Stimulated activated CD4-positive, alpha-beta T cell treated with anti-CD3 and anti-CD28 coated beads, Interleukin-4, amount 100 ng/mL, for 24 hours (primary cell): ENCODE measurements around the gene GHRHR.

Experiments used
- DNase-seq: peaks from one replicate; pipeline ENCODE4 v3.0.0-alpha.2; 2020

GHRHR gene

GRCh38 chr7:30969604-30969970, 5.8 kb downstream of the GHRHR start:
- peak; percentile 2 for DNase-seq

- DNase-seq, result peak; percentile 0
These were observed 6.3 kb downstream of the GHRHR start for GRCh38 chr7:30970074-30970473.

- DNase-seq, result peak; percentile 0
These were observed 6.9 kb downstream of the GHRHR start for GRCh38 chr7:30970594-30971094.

DNA sequence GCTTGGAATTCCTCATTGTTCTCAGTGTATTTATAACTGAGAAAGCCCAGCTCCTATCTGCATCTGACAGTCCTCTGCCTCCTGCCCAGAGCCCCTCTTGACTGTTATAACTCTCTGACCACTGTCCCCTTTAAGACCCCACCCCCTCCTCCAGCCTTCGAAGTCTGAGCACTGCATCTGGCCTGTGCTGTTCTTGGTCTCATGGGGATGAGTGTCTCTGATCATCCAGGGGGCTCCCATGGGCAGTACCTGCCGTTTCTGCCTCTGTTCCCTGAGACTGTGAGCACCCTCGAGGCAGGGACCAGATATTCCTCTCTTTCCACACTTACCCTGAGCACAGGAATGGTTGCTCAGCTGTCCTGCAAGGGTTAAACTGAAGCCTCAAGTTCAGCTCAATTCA, 7.7 kb downstream of the GHRHR start:
- DNase-seq, result peak; percentile 0

DNA sequence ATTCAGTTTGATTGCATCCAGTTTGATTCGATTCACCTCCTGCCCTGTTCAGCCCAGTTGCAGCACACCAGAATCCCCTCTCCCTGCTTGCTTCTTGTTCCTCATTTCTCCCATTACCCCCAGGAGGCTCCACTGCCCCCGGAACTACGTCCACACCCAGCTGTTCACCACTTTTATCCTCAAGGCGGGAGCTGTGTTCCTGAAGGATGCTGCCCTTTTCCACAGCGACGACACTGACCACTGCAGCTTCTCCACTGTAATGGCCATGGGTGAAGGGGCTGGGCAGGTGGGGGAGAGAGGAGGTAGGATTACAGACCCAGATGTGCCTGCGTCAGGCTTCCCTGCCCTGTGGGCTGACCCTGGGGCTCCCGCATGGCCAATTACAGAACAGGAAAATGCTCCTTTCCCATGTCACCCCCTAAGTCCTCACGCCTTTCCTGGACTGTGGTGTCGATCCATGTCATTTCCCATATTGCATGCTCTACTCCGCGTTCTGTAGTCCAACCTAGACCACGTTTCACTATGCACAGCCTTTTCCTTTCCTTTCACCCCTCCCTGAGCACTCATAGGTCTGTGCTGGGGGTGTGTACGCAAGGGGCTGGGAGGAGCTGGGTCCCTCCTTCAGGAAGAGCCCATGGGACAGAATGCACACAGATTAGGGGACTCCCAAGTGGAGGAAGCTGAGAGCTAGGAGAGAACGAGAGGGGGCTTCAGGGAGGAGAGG, 8.2 kb downstream of the GHRHR start:
- DNase-seq, result peak; percentile 1

- DNase-seq, result peak; percentile 1
These were observed 9.5 kb downstream of the GHRHR start for GRCh38 chr7:30973292-30973691.

DNA sequence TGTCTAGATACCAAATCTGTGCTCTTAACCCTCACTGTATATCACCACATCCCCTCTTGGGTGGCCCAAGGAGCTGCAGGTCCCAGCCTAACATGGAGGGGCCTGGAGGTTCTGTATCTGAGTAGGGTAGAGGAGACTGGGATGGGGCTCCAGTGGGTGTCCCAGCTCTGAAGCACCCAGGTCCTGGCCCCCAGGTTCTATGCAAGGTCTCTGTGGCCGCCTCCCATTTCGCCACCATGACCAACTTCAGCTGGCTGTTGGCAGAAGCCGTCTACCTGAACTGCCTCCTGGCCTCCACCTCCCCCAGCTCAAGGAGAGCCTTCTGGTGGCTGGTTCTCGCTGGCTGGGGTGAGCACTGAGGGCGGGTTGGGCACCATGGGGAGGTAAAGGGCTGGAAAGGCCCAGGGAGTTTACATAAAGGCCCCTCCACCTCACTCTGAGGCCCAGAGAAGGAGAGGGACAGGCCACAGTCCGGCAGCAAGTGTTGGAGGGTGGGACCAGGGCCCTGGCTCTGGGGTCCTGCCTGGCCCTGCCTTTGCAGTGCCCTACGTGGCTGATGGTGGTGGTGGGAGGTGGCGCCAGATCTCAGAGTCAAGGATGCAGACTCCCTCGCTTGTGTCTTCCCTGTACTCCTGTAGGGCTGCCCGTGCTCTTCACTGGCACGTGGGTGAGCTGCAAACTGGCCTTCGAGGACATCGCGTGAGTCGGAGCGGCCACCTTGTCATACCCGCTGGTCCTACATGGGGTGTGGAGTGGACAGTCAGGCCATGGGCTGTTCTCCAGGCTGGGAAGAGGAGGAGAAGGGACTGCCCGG, 10.2 kb downstream of the GHRHR start:
- peak; percentile 1 for DNase-seq

GRCh38 chr7:30974605-30975255, 11.0 kb downstream of the GHRHR start:
- DNase-seq, result peak; percentile 21

- no peak for DNase-seq
These were observed 11.6 kb downstream of the GHRHR start for GRCh38 chr7:30975256-30975899.

DNA sequence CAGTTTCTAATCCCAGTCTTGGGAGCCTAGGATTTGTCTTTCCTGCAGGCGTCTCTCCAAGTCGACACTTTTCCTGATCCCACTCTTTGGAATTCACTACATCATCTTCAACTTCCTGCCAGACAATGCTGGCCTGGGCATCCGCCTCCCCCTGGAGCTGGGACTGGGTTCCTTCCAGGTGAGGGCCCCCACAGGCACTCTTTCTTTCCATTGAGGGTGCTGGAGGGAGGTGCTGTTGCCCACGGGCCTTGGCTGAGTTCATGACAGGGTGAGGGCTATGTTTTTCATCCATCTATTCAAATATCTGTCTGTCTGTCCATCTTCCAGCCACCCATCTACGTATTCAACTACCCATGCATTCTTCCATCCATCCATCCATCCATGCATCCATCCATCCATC, 12.6 kb downstream of the GHRHR start:
- no peak for DNase-seq

DNA sequence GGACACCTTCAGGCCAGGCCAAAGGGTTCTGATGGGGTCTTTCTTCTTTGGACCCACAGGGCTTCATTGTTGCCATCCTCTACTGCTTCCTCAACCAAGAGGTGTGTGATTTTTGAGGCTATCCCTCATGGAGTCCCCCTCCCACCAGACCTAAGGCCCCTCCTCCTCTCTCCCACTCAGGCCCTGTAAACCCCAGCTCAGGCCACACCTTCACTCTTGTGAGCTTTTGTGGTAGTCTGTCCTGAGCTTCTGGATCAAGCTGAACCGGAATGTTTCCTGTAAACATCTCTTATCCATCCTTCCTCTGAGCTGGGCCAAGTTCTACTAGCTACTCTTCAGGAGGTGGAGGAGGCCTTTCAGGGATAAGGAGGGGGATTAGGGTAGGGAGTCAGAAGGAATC, 13.5 kb downstream of the GHRHR start:
- no peak for DNase-seq

- no peak for DNase-seq
These were observed 14.3 kb downstream of the GHRHR start for GRCh38 chr7:30977896-30978564.

- DNase-seq, result no peak
These were observed 15.3 kb downstream of the GHRHR start for GRCh38 chr7:30979027-30979426.

DNA sequence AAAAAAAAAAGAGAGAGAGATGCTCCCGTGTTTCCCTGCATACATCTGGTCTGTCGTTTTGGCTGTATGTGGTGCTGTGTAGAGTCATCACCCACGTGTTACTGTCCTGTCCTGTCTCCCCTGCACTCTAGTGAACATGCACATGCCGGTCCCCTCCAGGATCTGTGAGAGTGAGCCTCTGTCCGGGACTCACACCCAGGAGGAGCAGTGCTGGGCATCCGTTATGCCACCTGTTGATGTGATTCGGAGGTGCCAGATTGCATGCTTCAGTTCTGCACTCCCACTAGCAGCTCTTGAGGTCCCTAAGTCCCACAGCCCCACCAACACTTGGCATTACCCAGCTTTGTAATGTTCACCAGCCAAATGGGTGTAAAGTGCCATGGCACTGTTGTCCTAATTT, 16.4 kb downstream of the GHRHR start:
- no peak for DNase-seq

GRCh38 chr7:30980751-30981150, 17.0 kb downstream of the GHRHR start:
- no peak for DNase-seq

DNA sequence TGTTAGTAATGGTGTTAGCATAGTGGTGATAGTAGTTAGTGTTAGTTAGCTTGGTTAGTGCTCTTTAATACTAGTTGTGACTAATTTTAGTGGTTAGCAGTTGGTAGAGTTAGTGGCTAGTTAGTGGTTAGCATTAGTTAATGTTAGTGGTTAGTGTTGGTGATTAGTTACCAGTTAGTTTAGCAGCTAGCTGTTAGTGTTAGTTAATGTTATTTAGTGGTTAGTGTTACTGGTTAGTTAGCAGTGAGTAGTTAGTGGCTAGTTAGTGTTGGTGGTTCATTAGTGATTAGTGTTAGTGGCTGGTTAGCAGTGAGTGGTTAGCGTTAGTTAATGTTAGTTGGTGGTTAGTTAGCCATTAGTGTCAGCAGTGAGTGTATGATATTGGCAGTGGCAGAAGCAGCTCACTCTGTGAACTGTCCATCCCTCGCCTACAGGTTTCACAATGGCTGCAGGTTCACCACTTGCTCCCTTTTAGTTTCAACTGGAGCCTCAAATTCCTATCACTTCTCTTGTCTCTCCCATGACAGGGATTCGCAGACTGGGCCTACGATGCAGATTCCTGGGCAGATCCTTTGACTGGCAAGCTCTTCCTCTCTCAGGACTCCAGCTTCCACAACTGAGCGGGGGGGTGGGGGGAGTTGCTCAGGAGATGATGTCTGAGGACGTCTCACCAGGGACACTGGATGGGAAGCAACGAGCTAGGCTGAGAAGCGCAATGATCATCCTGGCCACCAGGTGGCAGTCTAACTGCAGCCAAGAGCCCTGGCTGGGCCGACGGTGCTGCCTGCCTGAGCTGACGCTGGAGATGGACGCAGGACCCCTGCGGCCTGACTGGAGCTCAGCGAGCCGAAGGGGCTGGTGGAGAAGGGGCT, 19.5 kb downstream of the GHRHR start:
- peak; percentile 75 for DNase-seq

GRCh38 chr7:30983914-30984247, 20.1 kb downstream of the GHRHR start:
- no peak for DNase-seq

- no peak for DNase-seq
These were observed 20.8 kb downstream of the GHRHR start for GRCh38 chr7:30984359-30985107.

DNA sequence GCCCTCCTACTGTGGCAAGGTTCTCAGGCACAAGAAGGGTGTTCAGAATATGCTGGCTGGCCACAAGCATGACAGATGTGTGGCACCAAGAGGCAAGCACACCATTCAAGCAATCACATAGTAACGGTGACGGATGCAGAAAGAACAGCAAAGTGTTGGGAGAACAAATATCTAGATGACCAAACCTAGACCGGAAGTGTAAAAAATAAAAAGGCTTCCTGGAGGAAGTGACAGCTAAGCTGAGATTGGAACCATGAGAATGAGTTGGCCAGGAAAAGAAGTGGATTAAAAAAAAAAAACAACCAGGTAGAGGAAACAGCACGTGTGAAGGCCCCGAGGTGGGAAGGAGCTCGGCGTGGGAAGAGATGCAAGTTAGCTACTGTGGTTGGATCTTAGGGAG, 22.0 kb downstream of the GHRHR start:
- no peak for DNase-seq

DNA sequence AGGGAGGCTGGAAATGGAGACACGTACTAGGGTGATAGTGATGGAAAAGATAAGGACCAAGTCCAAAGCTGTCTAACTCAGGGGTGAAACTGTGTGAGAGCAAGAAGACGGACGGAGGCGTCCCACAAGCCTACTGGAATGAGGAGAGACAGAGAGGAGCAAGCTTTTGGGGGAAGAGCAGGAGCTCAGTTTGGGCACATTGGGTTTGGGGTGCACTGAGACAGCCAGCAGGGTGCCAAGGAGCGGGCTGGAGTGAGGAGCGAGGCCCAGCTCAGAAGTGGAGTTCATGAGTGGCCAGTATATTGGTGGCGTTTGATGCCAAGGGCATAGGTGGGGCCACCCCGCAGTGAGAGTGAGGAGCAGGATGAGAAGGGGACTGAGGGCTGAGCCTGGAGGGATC, 22.6 kb downstream of the GHRHR start:
- DNase-seq, result no peak

- no peak for DNase-seq
These were observed 23.0 kb downstream of the GHRHR start for GRCh38 chr7:30986738-30987137.
